NB4 (cell line): ENCODE data around the gene CFAP91.
A peak's percentile ranks its signal among the peaks of the same experiment; 100 is the strongest.

Source experiments
- DNase-seq: peaks from one replicate; pipeline ENCODE4 v3.0.0; 2010; ENCODE audit warnings: low read depth
- H3K4me3 ChIP-seq: one replicate; pipeline ENCODE4 v1.5.1; 2011; ENCODE audit warnings: mild to moderate bottlenecking, low read depth, low read length, moderate library complexity
- CTCF ChIP-seq: IDR thresholded peaks from one replicate; pipeline ENCODE4 v1.5.1; 2012; ENCODE audit warnings: low read depth, low read length
- MAX ChIP-seq: IDR thresholded peaks from 2 replicates; pipeline ENCODE4 v1.6.1; 2011; ENCODE audit warnings: low read depth, low read length
- MYC ChIP-seq: IDR thresholded peaks from 2 replicates; pipeline ENCODE4 v1.6.1; 2011; ENCODE audit warnings: low read depth, low read length
- POLR2A ChIP-seq: IDR thresholded peaks from 2 replicates; pipeline ENCODE4 v1.6.1; 2011; ENCODE audit warnings: mild to moderate bottlenecking; ENCODE audit not compliant: insufficient read length; ENCODE audit errors: extremely low read depth

The CFAP91 gene

GRCh38 chr3:119660474-119661440 is 42.1 kb upstream of the CFAP91 start, which contains the start of gene POPDC2:
Gene POPDC2 (minus strand): TSS chr3:119660589. CDS start chr3:119660423, 166 bp downstream.
- no peak for TF ChIP-seq POLR2A
- TF ChIP-seq MYC = no peak
- no peak for TF ChIP-seq MAX
- TF ChIP-seq CTCF = no peak
- no peak within 1 kb of the TSS for H3K4me3 ChIP-seq
- DNase-seq = no peak

GRCh38 chr3:119662604-119663373 is 40.0 kb upstream of the CFAP91 start:
- no peak for DNase-seq
- H3K4me3 ChIP-seq = no peak overlapping the region
- TF ChIP-seq POLR2A (no peak), MAX (no peak), CTCF (no peak), MYC (no peak)

GRCh38 chr3:119663885-119664284 is 38.9 kb upstream of the CFAP91 start:
- no peak for DNase-seq
- TF ChIP-seq POLR2A = no peak
- TF ChIP-seq MYC = no peak
- no peak for TF ChIP-seq CTCF
- TF ChIP-seq MAX = no peak
- no peak overlapping the region for H3K4me3 ChIP-seq

- no peak overlapping the region for H3K4me3 ChIP-seq
- no peak for TF ChIP-seq POLR2A
- no peak for TF ChIP-seq CTCF
- no peak for TF ChIP-seq MAX
- no peak for DNase-seq
Measured at GRCh38 chr3:119664370-119664769, 38.5 kb upstream of the CFAP91 start.

GRCh38 chr3:119664850-119665379 is 37.9 kb upstream of the CFAP91 start:
- H3K4me3 ChIP-seq = no peak overlapping the region
- no peak for TF ChIP-seq MAX
- TF ChIP-seq CTCF = no peak
- no peak for TF ChIP-seq POLR2A
- TF ChIP-seq MYC = no peak
- DNase-seq = peak; percentile 28
